ENCODE data around the gene ATOH7. TPM values are rescaled to one million over a fixed set of nuclear protein-coding genes. Genes with fewer than 3 reads are reported as not detected.

Gene ATOH7
- total RNA-seq, 1 experiment from 2014 or later: not detected

GRCh38 chr10:68194290-68194689 lies 37.6 kb downstream of the ATOH7 start:
- intact Hi-C loops (cut with micrococcal nuclease): no loop called here
- peaks cover 5% of the 10 kb centered on the region for H3K36me3 Mint-ChIP-seq (ENCODE audit: insufficient read depth, unreplicated experiment)
- POLR2A ChIA-PET: no interaction called here
- no peak for DNase-seq (ENCODE audit: unreplicated experiment)
- no peaks in the 10 kb centered on the region for H3K9me3 Mint-ChIP-seq (ENCODE audit: unreplicated experiment)
- H3K4me1 Mint-ChIP-seq (ENCODE audit: insufficient read depth, unreplicated experiment): peaks cover 11% of the 10 kb centered on the region
- H3K4me3 Mint-ChIP-seq (ENCODE audit: unreplicated experiment): no peak overlapping the region
- TF ChIP-seq CTCF (IDR thresholded peaks at IDR 0.05; ENCODE audit: unreplicated experiment): no peak
- H3K27ac Mint-ChIP-seq (ENCODE audit: low read depth, unreplicated experiment): no peak overlapping the region
- CTCF ChIA-PET: interaction anchor here (0.6 kb wide), 1 partner anchor 8 kb away, joined by 3 read pairs; no protein-coding TSS in a partner anchor
- BruUV-seq (replicated peaks): no TSS peak
- no peaks in the 10 kb centered on the region for H3K27me3 Mint-ChIP-seq (ENCODE audit: insufficient read depth, unreplicated experiment)

- ChIA-PET CTCF (no interaction called here), POLR2A (interaction anchor here (0.7 to 1.4 kb wide), 4 partner anchors 9 to 268 kb away, joined by 3 to 5 read pairs (median 4); partner anchors contain the start of gene PBLD)
- H3K36me3 Mint-ChIP-seq (ENCODE audit: insufficient read depth, unreplicated experiment): peaks cover 5% of the 10 kb centered on the region
- H3K27me3 Mint-ChIP-seq (ENCODE audit: insufficient read depth, unreplicated experiment): no peaks in the 10 kb centered on the region
- no peak for TF ChIP-seq CTCF (IDR thresholded peaks at IDR 0.05; ENCODE audit: unreplicated experiment)
- H3K4me3 Mint-ChIP-seq (ENCODE audit: unreplicated experiment): no peak overlapping the region
- no peaks in the 10 kb centered on the region for H3K9me3 Mint-ChIP-seq (ENCODE audit: unreplicated experiment)
- intact Hi-C loops (cut with micrococcal nuclease): no loop called here
- peak; percentile 19 for DNase-seq (ENCODE audit: unreplicated experiment)
- peak overlapping the region; percentile 1 for H3K27ac Mint-ChIP-seq (ENCODE audit: low read depth, unreplicated experiment)
- peaks cover 11% of the 10 kb centered on the region for H3K4me1 Mint-ChIP-seq (ENCODE audit: insufficient read depth, unreplicated experiment)
- no TSS peak for BruUV-seq (replicated peaks)
Measured at GRCh38 chr10:68192113-68192512, 39.8 kb downstream of the ATOH7 start.

- ChIA-PET CTCF (interaction anchor here (0.9 to 1.1 kb wide), 3 partner anchors 102 to 114 kb away, joined by 3 to 4 read pairs (median 3); no protein-coding TSS in a partner anchor), POLR2A (no interaction called here)
- no peaks in the 10 kb centered on the region for H3K36me3 Mint-ChIP-seq (ENCODE audit: insufficient read depth, unreplicated experiment)
- no peak for TF ChIP-seq CTCF (IDR thresholded peaks at IDR 0.05; ENCODE audit: unreplicated experiment)
- no peak overlapping the region for H3K4me3 Mint-ChIP-seq (ENCODE audit: unreplicated experiment)
- BruUV-seq (replicated peaks): no TSS peak
- no peaks in the 10 kb centered on the region for H3K9me3 Mint-ChIP-seq (ENCODE audit: unreplicated experiment)
- H3K27ac Mint-ChIP-seq (ENCODE audit: low read depth, unreplicated experiment): no peak overlapping the region
- peaks cover 11% of the 10 kb centered on the region for H3K4me1 Mint-ChIP-seq (ENCODE audit: insufficient read depth, unreplicated experiment)
- intact Hi-C loops (cut with micrococcal nuclease): no loop called here
- peaks cover 11% of the 10 kb centered on the region for H3K27me3 Mint-ChIP-seq (ENCODE audit: insufficient read depth, unreplicated experiment)
- DNase-seq (ENCODE audit: unreplicated experiment): no peak
Measured at GRCh38 chr10:68188835-68189234, 43.1 kb downstream of the ATOH7 start.

GRCh38 chr10:68185085-68185484 lies 46.8 kb downstream of the ATOH7 start:
- no TSS peak for BruUV-seq (replicated peaks)
- H3K36me3 Mint-ChIP-seq (ENCODE audit: insufficient read depth, unreplicated experiment): no peaks in the 10 kb centered on the region
- ChIA-PET CTCF (no interaction called here), POLR2A (no interaction called here)
- no peak overlapping the region for H3K4me3 Mint-ChIP-seq (ENCODE audit: unreplicated experiment)
- no peaks in the 10 kb centered on the region for H3K9me3 Mint-ChIP-seq (ENCODE audit: unreplicated experiment)
- intact Hi-C loops (cut with micrococcal nuclease): no loop called here
- no peak for TF ChIP-seq CTCF (IDR thresholded peaks at IDR 0.05; ENCODE audit: unreplicated experiment)
- H3K4me1 Mint-ChIP-seq (ENCODE audit: insufficient read depth, unreplicated experiment): no peaks in the 10 kb centered on the region
- peaks cover 11% of the 10 kb centered on the region for H3K27me3 Mint-ChIP-seq (ENCODE audit: insufficient read depth, unreplicated experiment)
- H3K27ac Mint-ChIP-seq (ENCODE audit: low read depth, unreplicated experiment): no peak overlapping the region
- DNase-seq (ENCODE audit: unreplicated experiment): no peak
